Femur (tissue), 1 donor: ENCODE measurements around the gene FSTL4.
A peak's percentile ranks its signal among the peaks of the same experiment; 100 is the strongest.

Experiments used
- DNase-seq: peaks from one replicate; pipeline ENCODE4 v3.0.0-alpha.2; 2017

FSTL4 gene

DNA sequence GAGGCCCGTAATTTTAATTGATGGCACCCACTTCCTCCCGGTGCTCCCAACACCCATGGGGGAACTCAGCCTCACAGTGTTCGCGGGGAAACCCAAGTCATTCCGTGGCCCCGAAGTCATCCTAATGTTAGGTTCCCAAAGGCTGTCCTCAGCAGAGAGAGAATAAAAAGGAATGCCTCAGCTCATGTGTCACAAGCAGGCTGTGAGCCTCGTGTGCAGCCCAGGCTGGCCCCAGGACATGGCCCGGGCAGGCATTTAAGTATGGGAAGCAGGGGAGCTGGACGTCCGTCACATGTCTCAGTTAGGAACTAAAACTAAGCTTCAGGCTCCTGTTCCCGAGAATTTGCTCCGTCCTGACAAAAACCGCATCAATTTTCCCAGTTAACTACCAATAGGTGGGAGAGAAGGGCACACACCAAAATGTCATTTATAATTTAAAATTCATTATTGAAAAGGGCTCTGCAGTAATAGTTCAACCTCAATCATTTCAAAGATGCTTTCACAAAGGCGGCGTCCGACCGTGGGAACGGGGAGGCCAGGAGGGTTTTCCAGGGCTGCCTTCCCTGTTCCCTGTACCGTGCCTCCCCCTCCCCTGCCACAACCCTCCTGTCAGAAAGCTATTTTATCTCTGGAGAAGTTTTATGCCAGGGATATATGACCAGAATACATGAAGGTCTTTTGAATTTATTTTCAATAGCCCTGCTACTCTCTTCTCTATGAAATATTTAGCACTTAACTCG lies 137.3 kb downstream of the FSTL4 start:
- DNase-seq: no peak

DNA sequence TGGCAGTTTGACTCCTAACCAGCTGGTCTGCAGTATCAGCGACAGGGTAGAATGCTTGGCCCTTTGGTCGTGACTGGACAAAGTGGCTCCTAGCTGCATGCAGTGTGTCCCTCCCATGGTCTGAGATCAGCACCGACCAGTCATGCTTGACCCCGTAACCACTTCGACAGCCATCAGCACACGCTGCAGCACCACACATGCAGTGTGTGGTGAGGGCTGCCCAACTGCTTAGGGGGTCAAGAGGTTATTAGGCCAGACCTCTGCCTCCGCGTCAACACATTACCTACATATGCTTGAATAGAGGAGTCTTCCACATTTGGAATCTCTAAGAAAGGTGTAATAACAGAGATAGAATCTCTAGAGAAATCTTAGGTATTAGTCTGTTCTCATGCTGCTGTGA lies 139.1 kb downstream of the FSTL4 start:
- no peak for DNase-seq

DNA sequence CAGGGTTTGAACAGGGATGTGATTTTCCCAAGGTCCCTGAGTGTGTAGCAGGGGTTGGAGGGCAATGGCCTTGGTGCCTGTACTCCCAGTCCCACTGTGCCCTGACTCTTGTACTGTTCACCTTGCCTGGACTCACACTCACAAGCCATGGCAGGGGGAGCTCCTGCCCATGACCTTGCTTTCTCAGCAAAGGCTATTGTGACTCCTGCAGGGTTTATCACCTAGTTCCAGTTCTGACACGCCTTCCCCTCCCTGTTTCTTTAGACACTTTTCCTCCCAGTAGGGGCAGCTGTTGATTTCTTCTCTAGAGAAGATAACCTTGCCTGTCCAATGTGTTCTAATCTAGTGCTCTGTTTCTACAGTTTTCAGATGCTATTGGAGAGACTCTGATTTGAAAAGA lies 139.5 kb downstream of the FSTL4 start:
- no peak for DNase-seq

DNA sequence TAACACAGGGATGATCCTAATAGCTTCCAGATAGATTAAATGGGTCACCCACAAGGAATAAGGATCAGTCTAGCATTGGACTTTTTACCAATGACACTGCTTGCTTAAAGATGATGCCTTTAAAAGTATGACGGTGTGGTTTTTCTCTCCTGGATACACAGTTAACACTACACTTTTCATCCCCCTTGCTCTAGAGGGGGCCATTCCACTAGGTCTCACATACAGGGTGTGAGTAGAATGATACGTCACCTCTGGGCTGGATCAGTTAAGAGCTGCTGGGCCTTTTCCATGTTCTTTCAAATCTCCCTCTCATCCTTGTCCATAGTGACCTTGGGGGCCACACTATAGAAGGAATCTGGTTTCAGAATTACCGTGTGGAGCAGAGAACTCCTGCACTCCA lies 140.6 kb downstream of the FSTL4 start:
- no peak for DNase-seq

DNA sequence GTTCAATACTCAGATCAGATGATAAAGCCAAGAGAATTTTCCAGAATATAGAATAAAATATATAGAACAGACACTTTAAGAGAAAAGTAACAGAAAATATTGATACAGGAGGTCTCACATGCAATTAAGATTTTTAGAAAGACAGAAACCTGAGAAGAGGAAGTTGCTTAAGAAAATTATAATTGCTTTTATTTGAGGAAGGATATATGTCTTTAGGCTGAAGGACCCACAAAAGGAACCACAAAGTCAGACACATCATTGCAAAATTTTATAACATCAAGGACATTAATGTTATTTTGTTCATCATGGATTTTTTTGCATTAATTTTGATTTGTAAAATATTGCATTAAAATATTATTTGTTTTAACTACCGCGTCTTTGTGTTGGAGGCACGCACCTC lies 141.5 kb downstream of the FSTL4 start:
- no peak for DNase-seq

DNA sequence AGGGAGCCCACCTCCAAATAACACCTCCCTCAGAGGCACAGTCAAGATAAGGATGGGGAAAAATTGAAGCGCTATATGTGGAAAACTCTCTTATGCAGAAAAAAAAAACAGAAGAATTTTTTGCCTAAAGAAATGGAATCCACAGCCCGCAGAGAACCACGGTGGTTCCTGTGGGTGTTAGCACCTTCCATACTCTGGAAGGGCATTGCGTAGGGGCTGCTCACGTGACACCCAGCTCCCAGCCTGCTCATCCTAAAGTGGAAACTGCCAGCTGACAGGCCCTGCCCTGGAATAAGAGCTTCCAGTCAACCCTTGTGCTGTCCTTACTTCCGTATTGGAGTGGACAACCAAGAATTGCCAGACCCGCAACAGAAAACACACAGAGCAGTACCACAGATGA lies 142.5 kb downstream of the FSTL4 start:
- DNase-seq: peak; percentile 6

DNA sequence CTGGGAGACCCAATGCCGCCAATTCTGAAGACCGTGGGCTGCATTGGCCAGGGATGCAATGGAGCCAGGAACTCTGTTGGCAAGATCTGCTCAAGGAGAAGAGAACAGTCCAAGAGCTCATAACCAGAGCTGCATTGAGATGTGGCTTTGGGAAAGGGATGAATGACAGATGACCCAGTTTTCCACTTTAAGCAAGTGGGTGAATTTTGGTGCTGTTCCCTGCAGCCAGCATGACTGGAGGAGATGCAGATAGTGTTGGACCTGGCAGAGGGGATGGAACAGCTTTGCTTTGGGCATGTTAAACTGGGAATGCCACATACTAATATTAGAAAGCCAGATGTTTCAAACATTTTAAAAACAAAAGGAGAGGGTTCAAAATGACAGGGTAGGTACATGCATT lies 143.1 kb downstream of the FSTL4 start:
- DNase-seq: peak; percentile 13

DNA sequence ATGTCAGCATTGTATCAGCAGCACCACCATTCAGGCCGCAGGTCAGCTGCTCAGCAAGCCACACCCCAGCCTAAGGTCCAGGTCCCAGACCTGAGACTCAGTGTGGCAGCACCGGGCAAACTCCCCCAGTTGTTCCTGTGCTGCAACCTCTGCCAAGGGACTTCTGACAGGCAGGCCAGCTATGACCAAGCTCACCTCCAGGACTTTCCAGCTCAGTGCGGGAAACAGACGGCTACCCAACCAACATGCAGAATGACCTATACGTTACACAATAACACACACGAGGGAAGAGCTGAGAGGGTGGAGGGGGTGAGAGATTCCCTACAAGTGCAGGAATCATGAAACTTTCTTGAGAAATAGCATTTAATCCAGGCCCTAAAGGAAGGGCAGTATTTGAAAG lies 143.7 kb downstream of the FSTL4 start:
- peak; percentile 3 for DNase-seq

DNA sequence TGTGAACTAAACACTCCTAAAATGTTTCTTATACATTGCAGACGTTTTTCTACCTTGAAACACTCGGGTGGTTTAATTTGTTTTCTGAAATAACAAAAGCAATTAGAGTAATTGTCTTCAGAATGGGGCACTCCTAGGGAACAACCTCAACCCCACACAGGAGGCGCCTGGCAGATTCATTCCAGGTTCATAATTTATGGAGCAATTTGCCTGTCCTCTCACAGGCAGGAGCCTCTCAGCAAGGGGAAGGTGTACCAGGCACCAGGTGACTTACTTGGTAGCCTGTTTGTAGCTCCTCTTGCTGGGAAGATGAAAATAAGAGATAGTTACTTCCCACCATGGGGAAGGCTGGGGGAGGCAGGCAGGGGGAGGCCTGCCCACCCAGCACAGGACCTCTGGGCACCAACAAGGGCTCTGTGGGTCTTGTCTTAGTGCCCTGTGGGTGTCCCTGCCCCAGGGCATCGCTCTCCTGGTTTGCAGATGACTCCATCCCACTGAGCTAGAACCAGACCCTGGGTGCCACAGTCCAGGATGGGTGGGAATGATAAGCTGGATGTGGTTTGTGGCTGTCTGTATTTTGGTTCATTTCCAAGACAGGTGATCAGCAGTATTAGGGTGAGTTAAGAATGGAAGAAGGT lies 144.4 kb downstream of the FSTL4 start:
- no peak for DNase-seq

DNA sequence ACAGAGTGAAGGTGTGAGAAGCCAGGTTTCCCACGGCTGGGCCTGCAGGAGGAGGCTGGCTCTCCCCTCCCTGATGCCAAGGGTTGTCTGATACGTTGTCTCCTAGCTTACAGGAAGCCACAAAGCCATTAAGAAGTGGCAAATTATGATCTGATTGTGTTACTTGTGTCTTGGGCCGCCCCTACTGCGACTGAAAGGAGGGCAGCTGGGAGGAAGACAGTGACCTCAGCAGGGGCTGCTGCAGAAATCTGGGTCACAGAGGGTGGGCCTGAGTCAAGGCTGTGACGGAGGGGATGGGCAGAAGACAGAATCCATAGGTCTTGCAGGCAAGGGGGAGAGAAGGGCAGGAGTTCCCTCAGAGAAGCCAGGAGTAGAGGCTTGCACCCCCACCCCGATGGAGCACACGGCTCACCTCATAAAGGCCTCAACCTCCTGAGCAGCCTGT lies 145.0 kb downstream of the FSTL4 start:
- DNase-seq: no peak

DNA sequence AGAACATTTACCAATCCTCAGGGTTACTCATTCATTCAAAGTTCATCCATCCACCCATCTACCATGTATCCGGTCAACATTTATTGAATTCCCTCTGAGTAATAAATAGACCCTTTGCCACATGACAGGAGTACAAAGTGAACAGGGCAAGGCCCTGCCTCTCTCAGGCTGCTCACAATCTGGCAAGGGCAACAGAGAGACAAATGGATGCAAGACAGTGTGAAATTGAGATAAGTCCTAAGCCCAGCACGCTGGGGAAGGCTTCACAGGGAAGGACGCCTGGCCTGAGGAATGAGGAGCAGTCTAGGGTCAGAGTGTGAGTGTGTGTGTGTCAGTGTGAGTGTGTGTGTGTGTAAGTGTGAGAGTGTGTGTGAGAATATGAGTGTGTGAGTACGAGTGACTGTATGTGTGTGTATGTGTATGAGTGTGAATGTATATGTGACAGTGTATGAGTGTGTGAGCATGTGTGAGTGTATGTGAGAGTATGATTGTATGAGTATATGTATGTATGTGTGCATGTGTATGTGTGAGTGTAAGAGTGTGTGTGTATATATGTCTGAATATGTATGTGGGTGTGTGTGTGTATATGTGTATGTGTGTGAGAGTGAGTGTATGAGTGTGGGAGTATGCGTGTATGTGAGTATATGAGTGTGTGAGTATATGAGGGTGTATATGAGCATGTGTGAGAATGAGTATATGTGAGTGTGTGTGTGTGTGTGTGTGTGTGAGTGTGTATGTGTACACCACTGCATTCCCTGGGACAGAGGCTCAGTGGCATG lies 145.6 kb downstream of the FSTL4 start:
- DNase-seq: no peak

DNA sequence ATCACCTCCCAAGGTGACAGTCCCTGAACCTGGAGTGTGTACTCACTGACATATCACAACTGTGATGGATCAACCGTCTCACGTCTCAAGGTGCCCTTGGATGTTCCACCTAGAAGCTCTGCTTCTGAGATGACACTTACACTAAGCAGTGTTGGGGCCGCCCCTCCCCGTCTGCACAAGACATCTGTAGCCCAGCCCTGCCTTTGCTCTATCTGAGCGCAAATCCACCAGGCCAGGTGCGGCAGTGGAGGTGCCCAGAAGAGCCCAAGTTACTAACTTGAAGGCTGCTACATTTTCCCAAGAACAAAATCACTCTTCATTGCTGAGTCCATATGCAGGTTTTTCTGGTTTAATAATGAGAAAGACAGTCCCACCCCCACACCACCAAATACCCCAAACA lies 148.3 kb downstream of the FSTL4 start:
- no peak for DNase-seq

DNA sequence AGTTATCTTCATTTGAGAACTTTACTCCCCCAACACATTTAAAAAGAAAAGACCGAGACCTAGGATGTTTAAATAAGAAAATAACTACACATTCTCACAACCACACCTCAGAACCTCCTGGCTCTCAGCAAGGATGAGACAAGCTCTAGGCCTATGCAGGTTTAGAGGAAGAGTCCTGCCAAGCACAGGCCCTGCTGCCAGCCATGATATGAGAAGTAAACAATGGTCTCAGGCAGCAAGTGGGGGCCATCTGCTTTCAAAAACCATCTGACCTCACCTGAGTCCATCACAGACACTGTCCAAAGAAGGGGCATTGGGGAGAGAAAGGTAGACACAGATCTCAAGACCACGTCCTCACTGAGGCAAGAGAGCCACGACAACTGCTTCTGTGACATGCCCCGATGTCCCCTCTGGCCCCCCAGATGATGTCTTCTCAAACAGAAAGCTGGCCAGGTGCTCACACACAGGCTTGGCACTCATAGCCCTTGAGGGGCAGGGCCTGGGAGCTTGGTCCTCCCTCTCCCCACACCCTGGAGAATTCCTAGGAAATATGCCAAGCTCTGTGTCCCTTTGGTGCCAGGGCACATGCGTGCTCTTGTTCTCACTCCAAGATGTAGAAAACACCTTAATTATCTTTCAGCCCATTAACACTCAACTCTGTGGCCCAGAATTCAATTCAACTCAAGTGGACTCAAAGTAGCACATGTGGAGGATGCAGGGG lies 150.4 kb downstream of the FSTL4 start:
- no peak for DNase-seq

DNA sequence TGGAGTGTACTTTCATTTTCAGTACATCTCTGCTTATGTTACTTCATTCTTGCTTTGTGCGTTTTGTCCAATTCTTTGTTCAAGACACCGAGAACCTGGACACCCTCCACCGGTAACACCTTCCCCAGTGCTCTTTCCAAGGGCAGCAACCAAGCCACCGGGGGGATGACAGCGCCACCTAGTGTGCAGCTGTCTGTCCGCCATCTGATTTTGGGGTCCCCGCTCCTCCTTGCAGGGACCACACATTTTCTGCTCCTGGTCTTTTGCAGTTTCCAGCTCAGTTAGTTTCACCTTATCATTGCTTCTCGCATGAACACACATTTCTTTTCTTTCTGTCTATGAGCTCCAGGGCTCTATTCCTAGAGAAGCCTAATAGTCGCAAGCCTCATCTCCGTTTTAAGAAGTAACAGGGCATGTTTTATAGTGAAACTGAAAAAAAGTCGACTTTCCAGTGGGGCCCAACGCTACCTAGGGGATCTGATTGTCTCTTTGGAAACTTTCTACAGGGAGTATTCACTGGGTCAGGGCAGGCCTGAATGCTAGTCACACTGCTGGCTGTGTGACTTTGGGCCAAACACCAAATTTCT lies 152.1 kb downstream of the FSTL4 start:
- DNase-seq: no peak

DNA sequence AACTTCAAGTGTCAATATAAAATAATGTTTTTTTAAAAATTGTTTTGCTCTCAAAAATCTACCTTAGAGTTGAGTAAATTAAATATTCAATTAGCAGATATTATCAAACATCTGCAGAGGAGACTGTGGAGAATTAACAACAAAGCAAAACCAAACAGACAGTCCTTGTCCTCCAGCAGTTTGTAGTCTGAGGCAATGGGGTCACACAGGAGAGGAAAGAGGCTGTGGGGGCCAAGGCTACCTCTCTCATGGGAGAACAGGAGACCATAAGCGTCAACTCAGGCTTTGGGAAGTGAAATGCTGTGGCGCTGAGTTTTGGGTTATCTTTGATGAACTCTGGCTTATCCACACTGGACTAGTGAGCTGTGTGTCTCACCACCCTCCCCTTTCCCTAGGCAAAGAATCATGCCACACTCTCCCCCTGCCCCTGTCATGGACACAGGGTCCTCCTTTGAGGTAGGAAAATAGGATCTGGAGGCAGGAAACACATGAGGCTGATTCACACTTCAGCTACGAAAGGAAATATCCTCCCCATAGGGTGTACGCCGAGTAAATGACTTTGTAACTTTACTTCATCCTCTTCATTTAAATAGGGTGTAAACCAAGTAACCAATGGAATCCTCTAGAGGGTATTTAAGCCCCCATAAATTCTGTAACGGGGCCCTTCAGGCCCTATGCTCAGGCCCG lies 152.7 kb downstream of the FSTL4 start:
- DNase-seq: no peak

DNA sequence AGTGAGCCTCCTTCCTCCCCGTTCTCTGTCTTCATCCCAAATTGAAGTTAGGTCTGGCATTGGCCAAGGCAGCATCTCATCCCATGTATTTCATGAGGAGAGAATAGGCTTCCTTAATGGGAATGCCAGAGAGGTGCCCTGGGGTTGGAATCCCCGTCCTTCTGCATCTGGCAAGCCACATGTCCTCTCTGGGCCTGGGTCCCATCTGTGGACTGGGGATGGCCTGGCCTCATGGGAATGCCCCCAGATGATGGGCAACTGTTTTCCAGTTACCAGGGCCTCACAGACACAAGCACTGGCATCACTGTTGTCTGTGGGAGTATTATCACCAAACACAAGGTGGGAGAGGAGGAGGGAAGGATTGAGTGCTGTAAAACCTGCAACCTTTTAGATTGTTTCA lies 153.9 kb downstream of the FSTL4 start:
- no peak for DNase-seq

DNA sequence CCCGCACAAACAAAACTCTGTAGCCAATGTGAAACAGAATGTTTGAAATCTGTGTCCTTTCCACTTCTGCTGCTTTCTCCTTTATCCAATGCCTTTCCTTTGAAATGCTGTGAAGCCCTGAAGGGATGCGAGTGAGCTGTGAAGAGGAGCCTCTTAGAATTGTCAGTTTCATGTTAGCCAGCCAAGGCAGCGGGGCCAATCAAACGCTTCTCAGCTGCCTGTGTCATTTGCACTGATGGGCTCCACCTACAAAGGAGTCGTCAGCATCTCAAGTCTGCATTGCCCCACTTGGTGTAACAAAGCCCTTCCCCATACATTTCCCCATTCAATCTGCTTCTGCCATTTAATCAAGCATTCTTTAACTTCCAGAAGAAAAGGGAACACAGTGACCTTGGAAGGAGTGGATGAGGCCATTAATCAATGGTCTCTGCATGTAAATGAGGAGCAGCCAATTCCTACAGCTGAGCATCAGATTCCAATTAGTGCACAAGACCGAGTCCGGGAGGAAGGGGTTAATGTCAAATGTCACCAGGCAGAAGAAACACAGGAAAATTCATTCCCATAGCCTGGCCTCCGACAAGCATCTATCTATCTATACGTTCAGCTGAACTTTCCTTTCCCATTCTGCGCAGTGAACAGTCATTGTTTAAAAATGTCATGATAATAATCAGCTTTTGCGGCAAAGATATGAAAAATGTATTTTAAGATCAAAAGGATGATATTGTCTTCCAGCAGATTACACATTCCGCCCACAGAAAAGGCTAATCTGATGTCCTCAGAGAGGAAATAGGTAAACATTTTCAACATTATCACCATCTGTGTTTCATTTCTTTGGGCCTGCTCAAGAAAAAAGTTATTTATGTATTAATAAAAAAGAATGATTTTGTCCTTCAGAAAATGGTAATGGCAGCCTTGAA lies 154.6 kb downstream of the FSTL4 start:
- DNase-seq: no peak

DNA sequence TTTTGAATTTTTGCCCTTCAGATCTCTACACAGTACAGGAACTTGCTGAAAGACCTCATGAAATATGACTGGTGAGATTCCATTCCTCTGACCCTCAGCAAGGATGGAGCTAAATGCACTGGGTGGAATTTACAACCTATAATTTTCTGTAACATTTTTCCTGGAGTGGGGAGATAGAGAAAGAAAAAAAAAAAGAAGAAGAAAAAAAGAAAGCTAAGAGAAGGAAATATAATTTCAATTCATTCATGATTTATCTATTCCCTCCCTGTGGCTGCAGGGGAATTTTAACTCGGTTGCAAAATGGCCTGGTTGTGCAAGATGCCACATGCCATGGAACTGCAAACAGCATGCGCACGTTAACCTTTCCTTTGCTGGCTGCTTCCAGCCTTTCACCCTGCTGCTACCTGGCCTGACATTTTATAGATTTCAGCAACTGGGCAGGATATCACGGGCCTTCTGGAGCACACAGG lies 155.4 kb downstream of the FSTL4 start:
- DNase-seq: no peak

DNA sequence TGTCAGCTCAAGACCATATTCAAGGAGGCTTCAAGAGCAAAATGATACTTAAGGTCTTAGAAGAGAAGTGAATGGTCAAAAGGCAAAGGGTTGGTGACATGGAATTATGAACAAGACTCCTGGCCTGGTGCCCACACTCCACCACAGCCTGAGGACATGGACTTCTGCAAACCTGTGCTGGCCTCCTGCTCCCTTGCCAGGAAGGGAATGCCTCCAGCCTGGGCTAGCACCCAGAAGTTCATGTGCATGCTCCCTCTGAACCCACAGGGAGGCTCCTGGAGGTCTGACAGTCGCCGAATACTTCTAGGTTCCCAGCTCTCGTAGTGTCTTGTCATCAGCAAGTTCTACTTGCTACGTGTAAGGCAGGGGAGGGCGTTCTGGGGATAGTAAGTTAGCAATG lies 156.7 kb downstream of the FSTL4 start:
- DNase-seq: no peak

DNA sequence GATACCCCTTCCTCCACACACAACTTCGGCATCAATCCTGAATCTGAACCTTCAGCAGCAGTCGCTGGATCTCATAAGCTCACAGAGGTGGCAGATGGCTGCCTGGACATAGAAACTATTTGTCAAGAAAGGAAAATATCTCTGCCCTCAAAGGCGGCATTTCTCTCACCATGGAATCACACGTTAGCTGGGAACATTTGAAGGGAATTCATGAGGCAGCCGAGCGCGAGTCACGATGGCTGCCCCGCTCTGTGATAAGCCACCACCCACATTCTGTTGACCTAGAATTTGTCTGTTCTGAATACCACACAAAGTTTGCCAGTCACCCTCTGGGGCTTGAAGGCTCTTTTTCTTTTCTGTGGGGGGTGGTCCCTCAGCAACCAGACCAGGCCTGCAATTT lies 157.9 kb downstream of the FSTL4 start:
- no peak for DNase-seq

DNA sequence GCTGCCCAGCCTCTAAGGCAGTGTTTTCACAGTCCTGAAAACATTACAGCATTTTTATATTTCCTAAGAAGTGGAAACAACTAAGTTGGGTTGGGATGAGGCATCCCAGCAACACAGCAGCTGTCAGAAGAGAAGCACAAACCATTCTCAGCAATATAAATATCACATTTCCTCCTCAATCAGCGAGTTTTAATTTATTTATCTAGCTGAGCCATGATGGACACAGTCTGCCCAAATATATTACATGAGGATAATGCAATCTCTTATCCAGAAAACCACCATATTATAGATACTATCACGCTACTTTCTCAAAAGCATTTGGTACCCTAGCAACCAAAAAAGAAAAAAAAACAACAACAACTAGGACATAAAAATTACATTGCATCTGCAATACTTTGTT lies 158.5 kb downstream of the FSTL4 start:
- DNase-seq: no peak
